Mucosa of descending colon (tissue), 3 donors: ENCODE measurements around the gene TP53I11. TPM values are rescaled to one million over a fixed set of nuclear protein-coding genes. Genes with fewer than 3 reads are reported as not detected.

Experiments used
- ATAC-seq: fragments of 200-7000 bp; cut with Tn5 transposase; one replicate; pipeline ENCODE4 v1.9.1; 2020; ENCODE audit warnings: mild to moderate bottlenecking, moderate library complexity
- DNase-seq, 3 donors: peaks; one replicate each; pipeline ENCODE4 v3.0.0-alpha.2; 2020
- H3K36me3 ChIP-seq: fragments of 200-600 bp; one replicate; pipeline ENCODE4 v1.8.0; 2021; ENCODE audit warnings: low read depth, mild to moderate bottlenecking
- H3K4me1 ChIP-seq: fragments of 200-600 bp; one replicate; pipeline ENCODE4 v1.8.0; 2021; ENCODE audit warnings: low read depth, mild to moderate bottlenecking
- H3K4me3 ChIP-seq: fragments of 200-600 bp; one replicate; pipeline ENCODE4 v1.8.0; 2021; ENCODE audit warnings: mild to moderate bottlenecking
- H3K9me3 ChIP-seq: fragments of 200-600 bp; one replicate; pipeline ENCODE4 v1.8.0; 2021; ENCODE audit warnings: mild to moderate bottlenecking
- CTCF ChIP-seq: fragments of 200-600 bp; IDR thresholded peaks from one replicate; pipeline ENCODE4 v1.8.0; 2022; ENCODE audit warnings: antibody characterized with exemption, mild to moderate bottlenecking
- intact Hi-C, 2 donors: fragments of 100-400 bp; cut with DNase I in 1 of 2; cut with micrococcal nuclease in 1 of 2; formaldehyde crosslinking; loops; one replicate each; pipeline versions ENCODE4 v1.11.0 to v1.11.1; 2022; cut with DNase I, micrococcal nuclease
- total RNA-seq, 3 donors: library from RNA; stranded (reverse); fragmentation: NEBNext Ultra II Directional in 2 of 3; extraction: Animal tissue kit (Norgen Biotek cat#: 25700) in 2 of 3; gene quantifications; one replicate each; pipeline versions ENCODE4 v1.2.1 to v1.2.4, GENCODE V29; 2021 to 2023
- donor health status: DM: no; HTN: no; CAD: no; lungs with moderate emphysema.
- donor health status: DM: no; HTN: no; CAD: no.
- donor health status: DM: no; HTN: yes; CAD: no.

Gene TP53I11
- total RNA-seq, 3 donors from 2014 or later: 48.4 to 95.9 (median 91.9) TPM

GRCh38 chr11:44917741-44918140, 32.9 kb downstream of the TP53I11 start:
- Histone ChIP-seq H3K9me3 (no peaks in the 10 kb centered on the region), H3K4me1 (no peaks in the 10 kb centered on the region), H3K36me3 (no peaks in the 10 kb centered on the region), H3K4me3 (no peak overlapping the region)
- no peak for TF ChIP-seq CTCF
- DNase-seq (no peak), ATAC-seq (no peak)
- intact Hi-C loops: loop anchor here in 1 of 2 donors (10.0 kb wide), 2 partner anchors 193 to 363 kb away; partner anchors contain the start of gene TSPAN18

GRCh38 chr11:44916801-44917385, 33.8 kb downstream of the TP53I11 start:
- Histone ChIP-seq H3K36me3 (no peaks in the 10 kb centered on the region), H3K4me1 (no peaks in the 10 kb centered on the region), H3K4me3 (no peak overlapping the region), H3K9me3 (no peaks in the 10 kb centered on the region)
- no peak for TF ChIP-seq CTCF
- intact Hi-C loops: loop anchor here in 1 of 2 donors (10.0 kb wide), 2 partner anchors 192 to 362 kb away; partner anchors contain the start of gene TSPAN18
- no peak for DNase-seq
- peak; percentile 6 for ATAC-seq

- intact Hi-C loops: loop anchor here in 1 of 2 donors (10.0 kb wide), 2 partner anchors 192 to 362 kb away; partner anchors contain the start of gene TSPAN18
- no peak for TF ChIP-seq CTCF
- no peaks in the 10 kb centered on the region for H3K9me3 ChIP-seq
- no peak for DNase-seq
- peaks cover 2% of the 10 kb centered on the region for H3K4me1 ChIP-seq
- H3K36me3 ChIP-seq: no peaks in the 10 kb centered on the region
- no peak for ATAC-seq
- no peak overlapping the region for H3K4me3 ChIP-seq
Observed at GRCh38 chr11:44916331-44916730, 34.4 kb downstream of the TP53I11 start.

- intact Hi-C loops: loop anchor here in 1 of 2 donors (10.0 kb wide), 2 partner anchors 191 to 361 kb away; partner anchors contain the start of gene TSPAN18
- H3K4me3 ChIP-seq: no peak overlapping the region
- DNase-seq (no peak), ATAC-seq (no peak)
- no peaks in the 10 kb centered on the region for H3K9me3 ChIP-seq
- H3K4me1 ChIP-seq: peaks cover 4% of the 10 kb centered on the region
- no peaks in the 10 kb centered on the region for H3K36me3 ChIP-seq
- no peak for TF ChIP-seq CTCF
Observed at GRCh38 chr11:44915621-44916020, 35.1 kb downstream of the TP53I11 start.

GRCh38 chr11:44915004-44915403, 35.7 kb downstream of the TP53I11 start:
- DNase-seq: no peak
- intact Hi-C loops: loop anchor here in 1 of 2 donors (10.0 kb wide), 2 partner anchors 190 to 360 kb away; partner anchors contain the start of gene TSPAN18
- no peaks in the 10 kb centered on the region for H3K36me3 ChIP-seq
- peaks cover 4% of the 10 kb centered on the region for H3K4me1 ChIP-seq
- no peak for TF ChIP-seq CTCF
- no peak for ATAC-seq
- H3K4me3 ChIP-seq: no peak overlapping the region
- H3K9me3 ChIP-seq: no peaks in the 10 kb centered on the region
